ENCODE measurements around the gene TXNL4B. TPM values are rescaled to one million over a fixed set of nuclear protein-coding genes. Genes with fewer than 3 reads are reported as not detected.

TXNL4B gene
- total and polyA plus RNA-seq, 3 donors from 2014 or later: 30.9 to 41.1 (median 37.9) TPM

DNA sequence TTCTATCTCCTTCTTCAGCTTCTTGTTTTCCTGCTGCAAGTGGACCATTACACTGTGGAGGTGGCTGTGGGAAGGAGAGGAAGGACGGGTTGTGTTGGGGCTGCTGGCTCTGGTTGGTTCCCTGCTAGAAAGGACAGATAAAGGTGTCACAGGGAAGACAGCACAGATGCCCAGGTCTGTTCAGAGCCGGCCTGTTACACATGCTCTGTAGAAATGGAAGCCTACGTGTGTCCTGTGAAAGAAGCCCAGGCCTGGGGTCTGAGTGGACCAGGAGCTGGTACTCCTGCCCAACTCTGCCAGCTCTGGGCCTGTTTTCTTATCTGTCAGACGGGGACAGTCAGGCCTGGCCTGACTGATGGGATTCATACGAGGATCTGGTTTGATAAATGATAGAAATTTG is 26.6 kb upstream of the TXNL4B start:
- H3K27me3 ChIP-seq: no peaks in the 10 kb centered on the region
- intact Hi-C loops (cut with DNase I; ENCODE audit: low total_unique reads): no loop called here
- no peaks in the 10 kb centered on the region for H3K9me3 ChIP-seq
- H3K4me1 ChIP-seq: peaks cover 1% of the 10 kb centered on the region
- H3K27ac ChIP-seq: no peak overlapping the region
- no peaks in the 10 kb centered on the region for H3K36me3 ChIP-seq (ENCODE audit: low read depth, missing control alignments)
- no peak for TF ChIP-seq POLR2A (IDR thresholded peaks at IDR 0.05)
- TF ChIP-seq, protein P1, sequence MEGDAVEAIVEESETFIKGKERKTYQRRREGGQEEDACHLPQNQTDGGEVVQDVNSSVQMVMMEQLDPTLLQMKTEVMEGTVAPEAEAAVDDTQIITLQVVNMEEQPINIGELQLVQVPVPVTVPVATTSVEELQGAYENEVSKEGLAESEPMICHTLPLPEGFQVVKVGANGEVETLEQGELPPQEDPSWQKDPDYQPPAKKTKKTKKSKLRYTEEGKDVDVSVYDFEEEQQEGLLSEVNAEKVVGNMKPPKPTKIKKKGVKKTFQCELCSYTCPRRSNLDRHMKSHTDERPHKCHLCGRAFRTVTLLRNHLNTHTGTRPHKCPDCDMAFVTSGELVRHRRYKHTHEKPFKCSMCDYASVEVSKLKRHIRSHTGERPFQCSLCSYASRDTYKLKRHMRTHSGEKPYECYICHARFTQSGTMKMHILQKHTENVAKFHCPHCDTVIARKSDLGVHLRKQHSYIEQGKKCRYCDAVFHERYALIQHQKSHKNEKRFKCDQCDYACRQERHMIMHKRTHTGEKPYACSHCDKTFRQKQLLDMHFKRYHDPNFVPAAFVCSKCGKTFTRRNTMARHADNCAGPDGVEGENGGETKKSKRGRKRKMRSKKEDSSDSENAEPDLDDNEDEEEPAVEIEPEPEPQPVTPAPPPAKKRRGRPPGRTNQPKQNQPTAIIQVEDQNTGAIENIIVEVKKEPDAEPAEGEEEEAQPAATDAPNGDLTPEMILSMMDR (IDR thresholded peaks at IDR 0.05): no peak
- DNase-seq: no peak
- 85 to 93% methylated on average over 5 of the region's 5 CpGs for WGBS, 2 donors
- no peak overlapping the region for H3K4me3 ChIP-seq

DNA sequence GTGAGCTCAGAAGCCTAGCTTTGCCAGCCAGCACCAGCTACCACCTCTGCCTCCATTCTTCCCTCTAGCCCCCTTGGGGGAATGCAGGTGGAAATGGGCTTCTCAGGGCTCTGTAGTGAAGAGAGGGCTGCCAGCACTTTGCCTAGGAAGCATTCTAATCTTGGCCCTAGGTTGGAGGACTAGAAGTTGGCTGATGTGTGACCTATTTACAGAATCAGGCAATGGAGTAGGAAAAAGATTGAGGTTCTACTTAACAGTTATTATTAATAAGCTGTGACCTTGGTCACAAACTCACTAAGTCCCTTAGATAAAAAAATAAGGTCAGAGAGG is 20.2 kb upstream of the TXNL4B start:
- no peak for TF ChIP-seq POLR2A (IDR thresholded peaks at IDR 0.05)
- TF ChIP-seq, protein P1 (IDR thresholded peaks at IDR 0.05): no peak
- Histone ChIP-seq H3K36me3 (ENCODE audit: low read depth, missing control alignments) (no peaks in the 10 kb centered on the region), H3K4me3 (no peak overlapping the region), H3K27me3 (no peaks in the 10 kb centered on the region), H3K4me1 (no peaks in the 10 kb centered on the region), H3K9me3 (no peaks in the 10 kb centered on the region), H3K27ac (no peak overlapping the region)
- intact Hi-C loops (cut with DNase I; ENCODE audit: low total_unique reads): no loop called here
- DNase-seq: no peak

DNA sequence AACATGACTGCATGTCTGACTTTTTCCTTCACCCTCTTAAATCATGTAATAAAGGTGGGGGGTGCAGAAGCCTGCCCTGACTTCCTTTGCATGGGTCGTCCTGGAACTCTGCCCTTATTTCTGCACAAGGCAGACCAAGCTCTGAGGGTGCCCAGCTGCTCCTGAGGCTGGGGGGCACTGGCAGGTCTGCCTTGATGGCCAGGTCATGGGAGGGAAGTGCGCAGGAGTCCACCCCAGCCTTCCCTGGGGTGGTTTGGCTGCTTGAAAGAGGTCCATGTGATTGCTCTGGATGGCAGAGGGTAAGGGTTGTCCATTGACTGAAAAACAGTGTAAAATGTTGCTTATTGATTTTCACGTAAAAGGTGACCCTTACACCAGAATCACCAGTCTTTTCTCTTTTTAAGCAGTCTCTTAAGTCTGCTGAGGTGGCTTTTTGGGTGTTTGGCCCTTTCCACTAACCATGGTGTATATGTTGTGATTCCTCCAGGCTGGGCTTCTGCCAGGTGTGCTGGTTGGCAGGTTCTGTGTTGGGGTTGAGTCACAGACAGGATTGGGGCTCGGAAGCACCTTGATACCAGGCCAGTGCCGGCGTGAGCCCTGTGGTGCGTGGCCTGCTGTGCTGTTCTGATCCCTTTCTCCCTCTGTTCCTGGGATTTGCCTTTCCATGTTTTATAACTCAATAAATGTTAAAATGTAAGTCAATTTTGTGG is 19.6 kb upstream of the TXNL4B start:
- intact Hi-C loops (cut with DNase I; ENCODE audit: low total_unique reads): no loop called here
- H3K9me3 ChIP-seq: no peaks in the 10 kb centered on the region
- no peak overlapping the region for H3K4me3 ChIP-seq
- H3K36me3 ChIP-seq (ENCODE audit: low read depth, missing control alignments): no peaks in the 10 kb centered on the region
- no peaks in the 10 kb centered on the region for H3K4me1 ChIP-seq
- DNase-seq: peak; percentile 8
- no peak overlapping the region for H3K27ac ChIP-seq
- no peak for TF ChIP-seq POLR2A (IDR thresholded peaks at IDR 0.05)
- TF ChIP-seq, protein P1 (IDR thresholded peaks at IDR 0.05): no peak
- 92 to 93% methylated on average over 7 of the region's 7 CpGs for WGBS, 2 donors
- H3K27me3 ChIP-seq: no peaks in the 10 kb centered on the region

DNA sequence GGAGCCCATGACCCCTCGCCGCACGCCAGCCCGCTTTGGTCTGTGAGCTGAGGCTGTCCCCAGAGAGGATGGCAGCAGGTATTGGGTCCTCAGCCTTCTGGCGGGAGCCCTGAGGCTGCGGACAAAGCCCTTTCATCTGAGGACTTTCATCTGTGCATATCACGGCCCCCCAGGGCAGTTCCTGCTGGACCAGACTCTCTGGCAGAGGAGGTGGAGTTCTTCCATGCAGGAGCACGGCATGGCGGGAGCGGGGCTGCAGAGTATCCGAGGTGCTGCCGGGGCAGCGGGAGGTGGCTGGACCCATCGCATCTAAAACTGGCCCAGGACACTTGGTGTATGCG is 19.0 kb upstream of the TXNL4B start:
- H3K9me3 ChIP-seq: no peaks in the 10 kb centered on the region
- no peaks in the 10 kb centered on the region for H3K36me3 ChIP-seq (ENCODE audit: low read depth, missing control alignments)
- WGBS, 2 donors: 93 to 96% methylated on average over 15 of the region's 15 CpGs
- no peaks in the 10 kb centered on the region for H3K27me3 ChIP-seq
- intact Hi-C loops (cut with DNase I; ENCODE audit: low total_unique reads): no loop called here
- no peak overlapping the region for H3K27ac ChIP-seq
- peak; percentile 13 for DNase-seq
- no peak overlapping the region for H3K4me3 ChIP-seq
- H3K4me1 ChIP-seq: no peaks in the 10 kb centered on the region
- TF ChIP-seq, protein P1 (IDR thresholded peaks at IDR 0.05): no peak
- TF ChIP-seq POLR2A (IDR thresholded peaks at IDR 0.05): no peak

Measured in testis (tissue), 3 donors.